IPS DF 6.9 (cell line): ENCODE data around the gene ABI3BP.

Experiments
- DNase-seq: peaks from one replicate; pipeline ENCODE4 v3.0.0-alpha.2; 2013; ENCODE audit warnings: low read depth, low spot score
- H3K27ac ChIP-seq: one replicate; pipeline ENCODE4 v1.5.1; 2013; ENCODE audit warnings: low read length, control low read depth
- H3K27me3 ChIP-seq: 2 replicates; pipeline ENCODE4 v1.6.1; 2013; ENCODE audit warnings: mild to moderate bottlenecking, low read length; ENCODE audit not compliant: control insufficient read depth, insufficient read depth
- H3K36me3 ChIP-seq: 2 replicates; pipeline ENCODE4 v1.6.1; 2013; ENCODE audit warnings: low read length; ENCODE audit not compliant: control insufficient read depth, insufficient read depth
- H3K4me1 ChIP-seq: 2 replicates; pipeline ENCODE4 v1.6.1; 2013; ENCODE audit warnings: low read length; ENCODE audit not compliant: control insufficient read depth, insufficient read depth
- H3K4me3 ChIP-seq: 2 replicates; pipeline ENCODE4 v1.5.1; 2013; ENCODE audit warnings: mild to moderate bottlenecking, low read length
- H3K9me3 ChIP-seq: 2 replicates; pipeline ENCODE4 v1.6.1; 2013; ENCODE audit warnings: low read length, inconsistent platforms; ENCODE audit not compliant: control insufficient read depth, insufficient read depth
- WGBS: extraction: QIAGEN DNeasy Blood & Tissue Kit; methylation state at CpG from one replicate; pipeline ENCODE4 v1.1.7; 2013; ENCODE audit warnings: mixed read lengths, missing lambda C conversion rate; ENCODE audit not compliant: insufficient read length, insufficient coverage; 5-methylcytosine and 5-hydroxymethylcytosine counted together

Gene ABI3BP

GRCh38 chr3:100719136-100719535 lies 274.1 kb downstream of the ABI3BP start:
- H3K9me3 ChIP-seq: no peaks in the 10 kb centered on the region
- DNase-seq: no peak
- H3K36me3 ChIP-seq: peaks cover 5% of the 10 kb centered on the region; the same call in 1 of the 2 replicates
- no peak overlapping the region for H3K4me3 ChIP-seq
- WGBS: no CpG with 5 or more reads among the region's 1 CpG
- no peak overlapping the region for H3K27ac ChIP-seq
- H3K27me3 ChIP-seq: no peaks in the 10 kb centered on the region
- H3K4me1 ChIP-seq: no peaks in the 10 kb centered on the region; the same call in 1 of the 2 replicates

GRCh38 chr3:100717637-100718487 lies 275.4 kb downstream of the ABI3BP start:
- no peaks in the 10 kb centered on the region; the same call in 1 of the 2 replicates for H3K4me1 ChIP-seq
- no CpG with 5 or more reads among the region's 4 CpGs for WGBS
- no peak overlapping the region for H3K4me3 ChIP-seq
- H3K27ac ChIP-seq: no peak overlapping the region
- H3K36me3 ChIP-seq: peaks cover 5% of the 10 kb centered on the region; the same call in 1 of the 2 replicates
- H3K27me3 ChIP-seq: no peaks in the 10 kb centered on the region
- DNase-seq: no peak
- no peaks in the 10 kb centered on the region for H3K9me3 ChIP-seq

- WGBS: no CpG with 5 or more reads among the region's 2 CpGs
- no peaks in the 10 kb centered on the region for H3K9me3 ChIP-seq
- no peak overlapping the region for H3K27ac ChIP-seq
- no peak for DNase-seq
- H3K36me3 ChIP-seq: peaks cover 5% of the 10 kb centered on the region; the same call in 1 of the 2 replicates
- no peak overlapping the region for H3K4me3 ChIP-seq
- H3K4me1 ChIP-seq: no peaks in the 10 kb centered on the region; the same call in 1 of the 2 replicates
- H3K27me3 ChIP-seq: no peaks in the 10 kb centered on the region
These were observed 276.2 kb downstream of the ABI3BP start for GRCh38 chr3:100717063-100717462.

- H3K4me1 ChIP-seq: no peaks in the 10 kb centered on the region; the same call in 1 of the 2 replicates
- no peak for DNase-seq
- H3K4me3 ChIP-seq: no peak overlapping the region
- no peaks in the 10 kb centered on the region for H3K9me3 ChIP-seq
- H3K27ac ChIP-seq: no peak overlapping the region
- no peaks in the 10 kb centered on the region for H3K36me3 ChIP-seq
- no peaks in the 10 kb centered on the region for H3K27me3 ChIP-seq
These were observed 278.0 kb downstream of the ABI3BP start for GRCh38 chr3:100715176-100715575.

- no peak overlapping the region for H3K27ac ChIP-seq
- DNase-seq: no peak
- no peaks in the 10 kb centered on the region for H3K36me3 ChIP-seq
- WGBS: no CpG with 5 or more reads among the region's 8 CpGs
- H3K27me3 ChIP-seq: peaks cover 3% of the 10 kb centered on the region; the same call in 1 of the 2 replicates
- H3K4me3 ChIP-seq: peak overlapping the region; percentile 83; the same call in 1 of the 2 replicates
- no peaks in the 10 kb centered on the region for H3K9me3 ChIP-seq
- no peaks in the 10 kb centered on the region; the same call in 1 of the 2 replicates for H3K4me1 ChIP-seq
These were observed 282.8 kb downstream of the ABI3BP start for GRCh38 chr3:100710261-100710968.

GRCh38 chr3:100709842-100710260 lies 283.4 kb downstream of the ABI3BP start:
- H3K27ac ChIP-seq: no peak overlapping the region
- no peaks in the 10 kb centered on the region; the same call in 1 of the 2 replicates for H3K4me1 ChIP-seq
- peaks cover 3% of the 10 kb centered on the region; the same call in 1 of the 2 replicates for H3K27me3 ChIP-seq
- no peaks in the 10 kb centered on the region for H3K9me3 ChIP-seq
- WGBS: no CpG with 5 or more reads among the region's 23 CpGs
- no peaks in the 10 kb centered on the region for H3K36me3 ChIP-seq
- DNase-seq: no peak
- H3K4me3 ChIP-seq: peak overlapping the region; percentile 83; the same call in 1 of the 2 replicates

GRCh38 chr3:100708989-100709841 lies 284.0 kb downstream of the ABI3BP start, which contains the start of gene TFG:
Gene TFG (plus strand): TSS chr3:100709494. CDS start chr3:100713686, 4,192 bp downstream.
- H3K4me1 ChIP-seq: no peaks in the 10 kb centered on the region; the same call in 1 of the 2 replicates
- no peak within 1 kb of the TSS for H3K27ac ChIP-seq
- H3K9me3 ChIP-seq: no peaks in the 10 kb centered on the region
- WGBS: no CpG with 5 or more reads among the region's 76 CpGs
- peak; percentile 98 for DNase-seq
- no peaks in the 10 kb centered on the region for H3K36me3 ChIP-seq
- H3K4me3 ChIP-seq: peak within 1 kb of the TSS; percentile 83; the same call in 1 of the 2 replicates
- peaks cover 3% of the 10 kb centered on the region; the same call in 1 of the 2 replicates for H3K27me3 ChIP-seq

- Histone ChIP-seq H3K9me3 (no peaks in the 10 kb centered on the region), H3K4me1 (no peaks in the 10 kb centered on the region; the same call in 1 of the 2 replicates), H3K27ac (no peak overlapping the region), H3K27me3 (peaks cover 3% of the 10 kb centered on the region; the same call in 1 of the 2 replicates), H3K4me3 (no peak overlapping the region; the same call in 1 of the 2 replicates), H3K36me3 (no peaks in the 10 kb centered on the region)
- WGBS: no CpG with 5 or more reads among the region's 3 CpGs
- no peak for DNase-seq
These were observed 284.6 kb downstream of the ABI3BP start for GRCh38 chr3:100708644-100708988.

- H3K4me1 ChIP-seq: no peaks in the 10 kb centered on the region; the same call in 1 of the 2 replicates
- no peaks in the 10 kb centered on the region for H3K36me3 ChIP-seq
- H3K27me3 ChIP-seq: peaks cover 3% of the 10 kb centered on the region; the same call in 1 of the 2 replicates
- H3K9me3 ChIP-seq: no peaks in the 10 kb centered on the region
- DNase-seq: no peak
- no peak overlapping the region for H3K4me3 ChIP-seq
- no CpG with 5 or more reads among the region's 3 CpGs for WGBS
- no peak overlapping the region for H3K27ac ChIP-seq
These were observed 286.9 kb downstream of the ABI3BP start for GRCh38 chr3:100706365-100706764.
